ENCODE data around the gene FBXO4. TPM values are rescaled to one million over a fixed set of nuclear protein-coding genes. Genes with fewer than 3 reads are reported as not detected.

The FBXO4 gene
- total RNA-seq, 1 experiment from 2014 or later, result 30.4 TPM

DNA sequence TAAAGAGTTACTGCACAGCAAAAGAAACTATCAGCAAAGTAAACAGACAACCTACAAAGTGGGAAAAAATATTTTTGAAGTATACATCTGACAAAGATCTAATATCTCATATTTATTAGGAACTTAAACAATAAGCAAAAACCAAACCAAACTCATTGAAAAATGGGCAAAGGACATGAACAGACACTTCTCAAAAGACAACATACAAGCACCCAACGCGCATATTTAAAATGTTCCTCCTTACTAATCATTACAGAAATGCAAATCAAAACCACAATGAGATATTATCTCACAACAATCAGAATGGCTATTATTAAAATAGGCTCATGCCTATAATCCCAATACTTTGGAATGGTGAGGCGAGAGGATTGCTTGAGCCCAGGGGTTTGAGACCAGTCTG lies 48.0 kb downstream of the FBXO4 start:
- H2AFZ ChIP-seq, result no peak overlapping the region
- CTCF ChIA-PET, result no interaction called here

DNA sequence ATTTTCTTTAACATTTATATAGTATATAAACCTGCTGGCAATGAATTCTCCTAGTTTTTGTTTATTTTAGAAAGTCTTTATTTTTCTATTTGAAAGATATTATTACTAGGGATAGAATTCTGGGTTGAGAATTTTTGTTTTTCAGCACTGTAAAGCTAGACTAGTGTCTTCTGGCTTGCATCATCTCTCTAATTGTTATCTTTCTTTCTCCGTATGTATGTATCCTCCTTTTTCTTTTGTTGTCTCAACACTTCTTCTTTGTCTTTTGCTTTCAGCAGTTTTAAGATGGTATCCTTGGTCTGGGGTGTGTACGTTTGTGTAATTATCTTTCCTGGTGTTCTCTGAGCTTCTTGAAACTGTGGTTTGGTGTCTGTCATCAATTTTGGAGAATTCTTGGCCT lies 48.8 kb downstream of the FBXO4 start:
- intact Hi-C loops (cut with micrococcal nuclease; ENCODE audit: unreplicated experiment), result loop anchor here (5.0 kb wide), 1 partner anchor 1868 kb away; no protein-coding TSS in a partner anchor
- no peak for DNase-seq
- H4K20me1 ChIP-seq (ENCODE audit: insufficient read depth), result no peaks in the 10 kb centered on the region
- H3F3A ChIP-seq (ENCODE audit: insufficient read depth, low read depth), result no peaks in the 10 kb centered on the region
- ChIA-PET CTCF (no interaction called here), POLR2A (ENCODE audit: unreplicated experiment) (no interaction called here)
- no peak overlapping the region for H3K27ac ChIP-seq
- no peak overlapping the region for H2AFZ ChIP-seq
- H3K36me3 ChIP-seq (ENCODE audit: low read depth), result no peaks in the 10 kb centered on the region
- BruUV-seq (replicated peaks), result no TSS peak
- H3K27me3 ChIP-seq (ENCODE audit: insufficient read depth, low read depth), result no peaks in the 10 kb centered on the region
- H3K4me1 ChIP-seq (replicated peaks; ENCODE audit: insufficient read depth), result no peaks in the 10 kb centered on the region
- H3K9me3 ChIP-seq (ENCODE audit: insufficient read depth, low read depth), result no peaks in the 10 kb centered on the region; the same call in 1 of the 2 replicates
- no peak overlapping the region for H3K4me3 ChIP-seq
- no peaks in the 10 kb centered on the region for H3K9me2 ChIP-seq (ENCODE audit: insufficient read depth)
- no peak for TF ChIP-seq CTCF (conservative IDR thresholded peaks at IDR 0.05)
- no peak for TF ChIP-seq EZH2 (IDR thresholded peaks at IDR 0.05; ENCODE audit: low read depth)
- H3K4me2 ChIP-seq, result no peak overlapping the region
- no peaks in the 10 kb centered on the region for H3K79me2 ChIP-seq (ENCODE audit: low read depth)

More for the DNA sequence above, 48.0 kb downstream of the FBXO4 start:
- Histone ChIP-seq H4K20me1 (ENCODE audit: insufficient read depth) (no peaks in the 10 kb centered on the region), H3K27me3 (ENCODE audit: insufficient read depth, low read depth) (no peaks in the 10 kb centered on the region), H3K36me3 (ENCODE audit: low read depth) (no peaks in the 10 kb centered on the region), H3K27ac (no peak overlapping the region), H3K9me2 (ENCODE audit: insufficient read depth) (no peaks in the 10 kb centered on the region), H3K4me1 (replicated peaks; ENCODE audit: insufficient read depth) (no peaks in the 10 kb centered on the region), H3K4me3 (no peak overlapping the region), H3K79me2 (ENCODE audit: low read depth) (no peaks in the 10 kb centered on the region), H3F3A (ENCODE audit: insufficient read depth, low read depth) (no peaks in the 10 kb centered on the region), H3K4me2 (no peak overlapping the region), H3K9me3 (ENCODE audit: insufficient read depth, low read depth) (no peaks in the 10 kb centered on the region)
- POLR2A ChIA-PET (ENCODE audit: unreplicated experiment), result no interaction called here
- TF ChIP-seq CTCF (conservative IDR thresholded peaks at IDR 0.05), result no peak
- TF ChIP-seq EZH2 (IDR thresholded peaks at IDR 0.05; ENCODE audit: low read depth), result no peak
- intact Hi-C loops (cut with micrococcal nuclease; ENCODE audit: unreplicated experiment), result loop anchor here (5.0 kb wide), 1 partner anchor 1869 kb away; no protein-coding TSS in a partner anchor
- no peak for DNase-seq
- no TSS peak for BruUV-seq (replicated peaks)

DNA sequence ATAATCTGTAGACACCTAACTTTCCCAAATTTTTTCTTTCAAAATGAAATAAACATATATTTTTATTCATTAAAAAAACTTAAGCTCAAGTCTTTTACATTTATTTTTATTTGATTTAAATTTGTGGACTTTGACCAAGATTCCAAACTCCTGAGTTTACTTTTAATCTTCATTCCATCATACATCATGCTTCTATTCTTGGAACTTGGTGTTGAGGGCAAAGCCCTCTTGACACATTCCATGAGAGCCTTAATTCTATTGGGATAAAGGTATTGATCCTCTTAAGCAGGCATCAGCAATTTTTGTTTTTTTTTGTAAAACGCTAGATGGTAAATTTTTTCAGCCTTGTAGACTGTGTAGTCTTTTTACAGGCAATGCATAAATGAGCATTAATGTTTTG lies 53.6 kb downstream of the FBXO4 start:
- Histone ChIP-seq H3K36me3 (ENCODE audit: low read depth) (no peaks in the 10 kb centered on the region), H3K9me2 (ENCODE audit: insufficient read depth) (no peaks in the 10 kb centered on the region), H3K9me3 (ENCODE audit: insufficient read depth, low read depth) (no peaks in the 10 kb centered on the region; the same call in 1 of the 2 replicates), H3K79me2 (ENCODE audit: low read depth) (no peaks in the 10 kb centered on the region), H4K20me1 (ENCODE audit: insufficient read depth) (no peaks in the 10 kb centered on the region), H3F3A (ENCODE audit: insufficient read depth, low read depth) (no peaks in the 10 kb centered on the region), H3K27ac (no peak overlapping the region), H3K27me3 (ENCODE audit: insufficient read depth, low read depth) (no peaks in the 10 kb centered on the region), H3K4me1 (replicated peaks; ENCODE audit: insufficient read depth) (no peaks in the 10 kb centered on the region), H2AFZ (no peak overlapping the region), H3K4me2 (no peak overlapping the region), H3K4me3 (no peak overlapping the region)
- ChIA-PET CTCF (no interaction called here), POLR2A (ENCODE audit: unreplicated experiment) (no interaction called here)
- DNase-seq, result no peak
- TF ChIP-seq EZH2 (IDR thresholded peaks at IDR 0.05; ENCODE audit: low read depth), result no peak
- TF ChIP-seq CTCF (conservative IDR thresholded peaks at IDR 0.05), result no peak
- intact Hi-C loops (cut with micrococcal nuclease; ENCODE audit: unreplicated experiment), result no loop called here
- BruUV-seq (replicated peaks), result no TSS peak
